ENCODE measurements around the gene KPNA6. TPM values are rescaled to one million over a fixed set of nuclear protein-coding genes. Genes with fewer than 3 reads are reported as not detected.

The KPNA6 gene
- polyA plus RNA-seq, 1 experiment = 26.6 TPM

- no peaks in the 10 kb centered on the region for H3K27me3 ChIP-seq (ENCODE audit: control insufficient read depth, insufficient read depth, low read length)
- H3K36me3 ChIP-seq (ENCODE audit: control insufficient read depth, insufficient read depth, low read length) = peaks cover 8% of the 10 kb centered on the region
- ChIA-PET CTCF (interaction anchor here (0.6 to 1.0 kb wide), 2 partner anchors 11 to 553 kb away, joined by 3 read pairs; no protein-coding TSS in a partner anchor), POLR2A (interaction anchor here (0.6 to 0.9 kb wide), 2 partner anchors 15 to 38 kb away, joined by 4 to 12 read pairs; no protein-coding TSS in a partner anchor)
- peak; percentile 19 for DNase-seq (ENCODE audit: low read depth)
- no peak for TF ChIP-seq CTCF (IDR thresholded peaks at IDR 0.05; ENCODE audit: insufficient read depth, low read depth, low read length)
- no peak overlapping the region for H3K4me3 ChIP-seq (ENCODE audit: low read depth, low read length)
Observed at GRCh38 chr1:32100807-32101708, 6.8 kb upstream of the KPNA6 start.

- no peak for DNase-seq (ENCODE audit: low read depth)
- no peak for TF ChIP-seq CTCF (IDR thresholded peaks at IDR 0.05; ENCODE audit: insufficient read depth, low read depth, low read length)
- H3K4me3 ChIP-seq (ENCODE audit: low read depth, low read length) = no peak overlapping the region
- H3K27me3 ChIP-seq (ENCODE audit: control insufficient read depth, insufficient read depth, low read length) = no peaks in the 10 kb centered on the region
- ChIA-PET CTCF (interaction anchor here (1.3 kb wide), 1 partner anchor 31 kb away, joined by 4 read pairs; the partner anchor contains the start of gene TMEM39B), POLR2A (no interaction called here)
- peaks cover 3% of the 10 kb centered on the region for H3K36me3 ChIP-seq (ENCODE audit: control insufficient read depth, insufficient read depth, low read length)
Observed at GRCh38 chr1:32104127-32104526, 3.7 kb upstream of the KPNA6 start.

- CTCF ChIA-PET = no interaction called here
- no peaks in the 10 kb centered on the region; the same call in 1 of the 2 replicates for H3K36me3 ChIP-seq (ENCODE audit: control insufficient read depth, insufficient read depth, low read length)
- POLR2A ChIA-PET = no interaction called here
Observed at GRCh38 chr1:32105338-32105737, 2.5 kb upstream of the KPNA6 start.

GRCh38 chr1:32106663-32107275 lies 1.1 kb upstream of the KPNA6 start:
- CTCF ChIA-PET = interaction anchor here (0.6 kb wide), 1 partner anchor 44 kb away, joined by 3 read pairs; no protein-coding TSS in a partner anchor
- Histone ChIP-seq H3K36me3 (ENCODE audit: control insufficient read depth, insufficient read depth, low read length) (no peaks in the 10 kb centered on the region), H3K4me3 (ENCODE audit: low read depth, low read length) (no peak overlapping the region), H3K27me3 (ENCODE audit: control insufficient read depth, insufficient read depth, low read length) (no peaks in the 10 kb centered on the region)
- no peak for TF ChIP-seq CTCF (IDR thresholded peaks at IDR 0.05; ENCODE audit: insufficient read depth, low read depth, low read length)
- POLR2A ChIA-PET = no interaction called here
- DNase-seq (ENCODE audit: low read depth) = no peak

More at GRCh38 chr1:32105338-32105737, 2.5 kb upstream of the KPNA6 start:
- Histone ChIP-seq H3K27me3 (ENCODE audit: control insufficient read depth, insufficient read depth, low read length) (no peaks in the 10 kb centered on the region), H3K4me3 (ENCODE audit: low read depth, low read length) (no peak overlapping the region)
- no peak for TF ChIP-seq CTCF (IDR thresholded peaks at IDR 0.05; ENCODE audit: insufficient read depth, low read depth, low read length)
- DNase-seq (ENCODE audit: low read depth) = no peak

- Histone ChIP-seq H3K27me3 (ENCODE audit: control insufficient read depth, insufficient read depth, low read length) (no peaks in the 10 kb centered on the region), H3K36me3 (ENCODE audit: control insufficient read depth, insufficient read depth, low read length) (no peaks in the 10 kb centered on the region; the same call in 1 of the 2 replicates), H3K4me3 (ENCODE audit: low read depth, low read length) (no peak overlapping the region)
- no peak for DNase-seq (ENCODE audit: low read depth)
- ChIA-PET POLR2A (no interaction called here), CTCF (interaction anchor here (0.8 to 3.9 kb wide), 6 partner anchors 8 to 68 kb away, joined by 3 to 17 read pairs (median 4); partner anchors contain the start of gene TXLNA)
- no peak for TF ChIP-seq CTCF (IDR thresholded peaks at IDR 0.05; ENCODE audit: insufficient read depth, low read depth, low read length)
Observed at GRCh38 chr1:32111040-32111623, 3.3 kb downstream of the KPNA6 start.
